ENCODE measurements around the gene DESI1.

GRCh38 chr22:41596776-41597634 is 23.8 kb downstream of the DESI1 start:
- TF ChIP-seq CTCF (IDR thresholded peaks at IDR 0.05) (peak; percentile 54 to 85 (median 71)), POLR2A (IDR thresholded peaks at IDR 0.05) (no peak)

Data from uterus (tissue), 2 donors.